Naive thymus-derived CD8-positive, alpha-beta T cell (primary cell): Measurements from ENCODE around the gene RAB6B. TPM values are rescaled to one million over a fixed set of nuclear protein-coding genes. Genes with fewer than 3 reads are reported as not detected.

Experiments used
- ATAC-seq, 2 donors: fragments of 150-1000 bp; cut with Tn5 transposase in 1 of 2; sonication (Bioruptor Pico), chemical (Tn5 transposase) in 1 of 2; 1 replicate in 1 of 2; 2 replicates in 1 of 2; pipeline ENCODE4 v1.10.0; 2021; ENCODE audit warnings: mild to moderate bottlenecking in 2 of 2, moderate library complexity in 2 of 2
- POLR2A ChIA-PET: fragments of 350-600 bp; sonication (Branson Sonifier 250); formaldehyde crosslinking; loops from one replicate; lab custom pipeline; 2021; ENCODE audit warnings: antibody characterized with exemption; lab: Charles Lee
- DNase-seq, 10 donors: peaks; one replicate each; pipeline versions ENCODE4 v3.0.0 to v3.0.0-alpha.2; 2020 to 2022
- H3K27ac Mint-ChIP-seq, 10 donors: one replicate each; pipeline ENCODE4 v1.8.0; 2020 to 2022; ENCODE audit warnings: mild to moderate bottlenecking in 10 of 10, mixed read lengths in 10 of 10, moderate library complexity in 4 of 10, inconsistent platforms in 1 of 10
- H3K27me3 Mint-ChIP-seq, 5 donors: one replicate each; pipeline ENCODE4 v1.8.0; 2021 to 2022; ENCODE audit warnings: mixed read lengths in 5 of 5
- H3K36me3 Mint-ChIP-seq, 3 donors: one replicate each; pipeline ENCODE4 v1.8.0; 2020 to 2022; ENCODE audit warnings: mixed read lengths in 3 of 3, mild to moderate bottlenecking in 2 of 3, inconsistent platforms in 1 of 3
- H3K4me1 Mint-ChIP-seq, 4 donors: one replicate each; pipeline ENCODE4 v1.8.0; 2021 to 2022; ENCODE audit warnings: mixed read lengths in 4 of 4
- H3K4me3 Mint-ChIP-seq, 10 donors: one replicate each; pipeline ENCODE4 v1.8.0; 2020 to 2022; ENCODE audit warnings: mild to moderate bottlenecking in 10 of 10, mixed read lengths in 10 of 10, moderate library complexity in 6 of 10, inconsistent platforms in 1 of 10
- H3K9me3 Mint-ChIP-seq, 9 donors: one replicate each; pipeline ENCODE4 v1.8.0; 2020 to 2022; ENCODE audit warnings: mixed read lengths in 9 of 9, mild to moderate bottlenecking in 3 of 9, inconsistent platforms in 1 of 9, moderate library complexity in 1 of 9
- polyA plus RNA-seq, 3 donors: library from polyadenylated mRNA; unstranded; fragments of 300-500 nt; fragmentation: Illumina TruSeq; gene quantifications; one replicate each; pipeline ENCODE4 v1.2.3, GENCODE V29; 2021
- total RNA-seq, 8 experiments: library from RNA in 2 of 8; stranded (reverse) in 2 of 8; gene quantifications; one replicate each; pipeline ENCODE4 v1.2.3 and lab custom pipeline; 2021 to 2026

RAB6B gene
- total and polyA plus RNA-seq, 5 experiments from 2014 or later, result 0.25 to 0.38 (median 0.28) TPM; not detected in 2

- H3K27ac Mint-ChIP-seq, result no peak overlapping the region
- H3K27me3 Mint-ChIP-seq, result peaks cover 0 to 8% (median 0%) of the 10 kb centered on the region in 5 donors
- DNase-seq (no peak), ATAC-seq (no peak)
- H3K9me3 Mint-ChIP-seq, result no peaks in the 10 kb centered on the region
- H3K4me3 Mint-ChIP-seq, result no peak overlapping the region
- no peaks in the 10 kb centered on the region for H3K4me1 Mint-ChIP-seq
- POLR2A ChIA-PET, result no interaction called here
- H3K36me3 Mint-ChIP-seq, result no peaks in the 10 kb centered on the region
Observed at GRCh38 chr3:133935843-133936769, 40.4 kb upstream of the RAB6B start.

DNA sequence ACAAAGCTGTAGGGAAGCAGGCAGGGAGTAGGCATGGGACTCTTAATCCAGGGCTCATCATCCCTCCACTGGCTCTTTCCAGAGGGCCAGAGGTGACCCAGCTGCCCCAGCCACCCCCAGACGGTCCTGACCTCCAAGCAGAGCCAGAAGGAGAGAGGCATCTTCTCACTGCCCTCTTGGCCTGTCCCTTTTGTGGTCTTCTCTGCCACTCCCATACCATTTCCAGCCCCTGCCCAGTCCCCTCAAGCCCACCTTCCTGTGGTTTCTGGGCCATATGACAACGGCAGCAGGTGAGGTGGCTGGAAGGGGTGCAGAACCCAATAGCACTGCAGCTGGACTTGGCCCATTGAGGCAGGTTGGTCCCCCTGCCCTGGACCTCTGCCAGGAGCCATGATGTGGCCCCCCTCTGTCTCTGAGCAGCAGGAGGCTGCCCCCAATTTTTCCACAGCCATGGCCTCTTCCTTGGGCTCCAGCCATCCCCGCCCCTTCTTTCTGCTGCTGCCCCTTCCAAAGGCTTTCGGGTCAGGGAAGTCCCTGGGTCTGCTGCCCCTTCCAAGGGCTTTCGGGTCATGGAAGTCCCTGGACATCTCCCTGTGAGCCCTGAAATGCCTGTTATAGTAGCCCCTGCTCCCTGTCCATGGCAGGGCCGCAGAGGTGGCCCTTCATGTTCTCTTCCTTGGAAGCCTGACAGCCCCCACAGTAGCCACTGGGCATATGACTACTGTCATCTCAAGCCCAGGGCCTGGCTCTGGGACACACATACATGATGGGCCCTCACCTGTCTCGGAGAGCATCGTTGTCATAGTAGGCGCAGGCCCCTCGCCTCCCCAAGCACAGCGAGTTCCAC is 39.5 kb upstream of the RAB6B start:
- Mint-ChIP-seq H3K27me3 (peaks cover 0 to 8% (median 0%) of the 10 kb centered on the region in 5 donors), H3K36me3 (no peaks in the 10 kb centered on the region), H3K4me1 (no peaks in the 10 kb centered on the region), H3K27ac (no peak overlapping the region), H3K9me3 (no peaks in the 10 kb centered on the region), H3K4me3 (no peak overlapping the region)
- ATAC-seq (no peak), DNase-seq (no peak)
- POLR2A ChIA-PET, result no interaction called here

DNA sequence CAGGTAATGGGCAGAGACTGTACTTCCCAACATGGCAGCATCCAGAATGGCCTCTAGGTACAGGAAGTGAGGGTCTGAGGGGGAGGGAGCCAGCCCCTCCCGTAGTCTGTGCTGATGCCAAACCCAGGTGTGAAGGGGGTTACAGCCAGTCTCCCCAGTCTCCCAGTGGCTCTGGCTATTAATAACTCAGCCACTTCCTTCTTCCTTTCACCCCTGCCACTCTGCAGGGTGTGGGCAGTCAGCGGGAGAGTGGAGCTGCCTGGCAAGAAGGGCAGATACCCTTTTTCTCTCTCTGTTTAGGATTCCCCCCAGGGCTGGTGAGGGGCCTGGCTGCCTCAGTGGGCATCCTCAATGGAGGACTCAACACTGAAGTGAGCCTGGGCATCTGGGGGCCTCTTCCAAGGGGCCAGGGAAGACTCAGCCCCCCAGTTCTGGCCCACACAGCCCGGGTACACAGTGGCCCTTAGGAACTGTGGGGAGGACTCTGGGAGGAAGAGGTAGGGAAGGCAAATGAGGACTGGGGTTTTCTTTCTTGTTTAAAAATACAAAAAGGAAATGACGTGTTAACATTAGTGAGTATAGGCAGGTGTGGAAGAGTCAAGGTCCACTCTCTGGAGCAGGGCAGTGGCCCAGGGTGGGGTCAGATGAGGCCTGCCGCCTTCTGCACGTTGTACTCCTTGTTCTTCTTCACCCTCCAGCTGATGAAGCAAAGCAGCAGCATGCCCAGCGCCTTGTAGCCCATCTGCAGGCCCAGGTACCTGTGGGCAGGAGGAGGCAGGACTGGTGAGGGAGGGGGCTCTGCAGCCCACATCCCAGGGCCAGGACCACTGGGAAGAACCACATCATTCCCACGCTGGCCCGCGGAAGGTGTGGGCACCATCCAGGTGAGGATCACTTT is 38.6 kb upstream of the RAB6B start:
- DNase-seq (no peak), ATAC-seq (no peak)
- Mint-ChIP-seq H3K4me1 (no peaks in the 10 kb centered on the region), H3K4me3 (no peak overlapping the region), H3K27me3 (peaks cover 0 to 8% (median 0%) of the 10 kb centered on the region in 5 donors), H3K27ac (no peak overlapping the region), H3K9me3 (no peaks in the 10 kb centered on the region), H3K36me3 (no peaks in the 10 kb centered on the region)
- POLR2A ChIA-PET, result no interaction called here

DNA sequence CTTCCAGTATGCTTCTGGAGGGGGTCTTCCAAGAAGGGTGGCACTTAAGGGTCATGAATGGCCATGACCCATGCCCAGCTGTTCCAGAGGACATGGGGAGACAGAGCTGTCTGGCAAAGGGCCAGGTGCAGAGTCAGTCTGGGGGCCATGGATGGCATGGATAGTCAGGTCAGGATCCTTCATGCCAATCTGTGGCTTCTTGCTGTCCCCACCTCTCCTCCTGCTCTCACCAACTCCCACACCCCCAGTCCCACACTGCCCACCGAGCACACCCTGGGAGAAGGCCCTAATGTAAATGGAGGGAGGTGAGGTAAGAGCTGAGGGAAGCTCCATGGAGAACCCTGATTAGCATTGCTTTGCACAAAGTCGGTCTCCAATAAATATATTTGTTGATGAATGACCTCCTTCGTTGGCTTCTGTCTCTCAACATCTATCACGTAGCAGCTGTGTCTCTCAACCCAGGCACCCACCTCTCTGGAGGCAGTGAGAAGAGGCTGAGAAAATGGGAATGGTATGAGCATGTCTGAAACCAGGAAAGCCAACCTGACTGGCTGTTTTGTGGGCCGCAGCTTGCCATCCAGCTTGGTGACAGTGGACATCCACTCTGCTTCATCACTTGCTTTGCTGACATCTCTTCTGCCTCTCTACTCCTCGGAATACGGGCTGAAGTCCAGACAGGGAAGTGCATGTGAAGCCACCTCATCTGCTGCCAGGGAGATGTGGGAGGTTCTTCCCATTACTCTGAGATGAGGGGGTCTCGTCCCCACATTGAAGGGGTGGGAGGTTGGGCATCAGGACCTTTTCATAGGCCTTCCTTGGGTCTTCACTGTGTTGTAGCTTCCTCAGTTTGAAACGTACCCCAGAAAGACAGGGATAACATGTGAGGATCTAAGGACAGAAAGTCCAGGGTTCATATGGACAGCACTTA is 37.7 kb upstream of the RAB6B start:
- no peaks in the 10 kb centered on the region for H3K36me3 Mint-ChIP-seq
- ATAC-seq (no peak), DNase-seq (no peak)
- POLR2A ChIA-PET, result no interaction called here
- no peak overlapping the region for H3K4me3 Mint-ChIP-seq
- H3K27me3 Mint-ChIP-seq, result peaks cover 0 to 8% (median 2%) of the 10 kb centered on the region in 5 donors
- no peaks in the 10 kb centered on the region for H3K9me3 Mint-ChIP-seq
- H3K4me1 Mint-ChIP-seq, result no peaks in the 10 kb centered on the region
- no peak overlapping the region for H3K27ac Mint-ChIP-seq

GRCh38 chr3:133932009-133932408 is 36.3 kb upstream of the RAB6B start:
- DNase-seq, result no peak

DNA sequence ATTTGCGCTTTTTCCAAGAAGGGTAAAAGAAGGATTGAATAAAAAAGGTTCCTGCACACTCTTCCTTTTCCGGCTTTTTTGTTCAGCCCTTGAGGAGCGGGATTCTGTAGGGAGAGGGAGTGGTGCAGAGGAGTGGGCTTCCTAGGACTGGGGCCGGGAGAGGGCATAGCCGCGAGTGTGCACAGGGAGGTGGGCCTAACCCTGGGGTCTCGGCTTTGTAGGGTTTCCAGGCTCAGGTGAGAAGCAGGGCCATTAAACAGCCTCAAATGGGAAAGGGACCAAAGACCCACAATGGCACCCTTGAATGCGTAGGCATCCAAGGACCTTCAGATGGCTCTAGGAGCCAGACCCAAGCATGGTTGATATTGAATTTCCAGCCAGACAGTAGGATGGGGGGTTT is 35.4 kb upstream of the RAB6B start:
- POLR2A ChIA-PET, result no interaction called here
- Mint-ChIP-seq H3K27ac (no peak overlapping the region), H3K4me3 (no peak overlapping the region), H3K4me1 (peaks cover 6 to 11% (median 9%) of the 10 kb centered on the region in 4 donors), H3K36me3 (no peaks in the 10 kb centered on the region), H3K27me3 (peaks cover 0 to 11% (median 6%) of the 10 kb centered on the region in 5 donors), H3K9me3 (no peaks in the 10 kb centered on the region)
- ATAC-seq (no peak), DNase-seq (no peak)

More at GRCh38 chr3:133932009-133932408, 36.3 kb upstream of the RAB6B start:
- POLR2A ChIA-PET, result no interaction called here
- Mint-ChIP-seq H3K4me3 (no peak overlapping the region), H3K27ac (peak overlapping the region in 1 of 10 donors; percentile 13), H3K36me3 (no peaks in the 10 kb centered on the region), H3K4me1 (peaks cover 4 to 8% (median 6%) of the 10 kb centered on the region in 4 donors), H3K27me3 (peaks cover 0 to 6% (median 5%) of the 10 kb centered on the region in 5 donors), H3K9me3 (no peaks in the 10 kb centered on the region)
- ATAC-seq, result no peak

DNA sequence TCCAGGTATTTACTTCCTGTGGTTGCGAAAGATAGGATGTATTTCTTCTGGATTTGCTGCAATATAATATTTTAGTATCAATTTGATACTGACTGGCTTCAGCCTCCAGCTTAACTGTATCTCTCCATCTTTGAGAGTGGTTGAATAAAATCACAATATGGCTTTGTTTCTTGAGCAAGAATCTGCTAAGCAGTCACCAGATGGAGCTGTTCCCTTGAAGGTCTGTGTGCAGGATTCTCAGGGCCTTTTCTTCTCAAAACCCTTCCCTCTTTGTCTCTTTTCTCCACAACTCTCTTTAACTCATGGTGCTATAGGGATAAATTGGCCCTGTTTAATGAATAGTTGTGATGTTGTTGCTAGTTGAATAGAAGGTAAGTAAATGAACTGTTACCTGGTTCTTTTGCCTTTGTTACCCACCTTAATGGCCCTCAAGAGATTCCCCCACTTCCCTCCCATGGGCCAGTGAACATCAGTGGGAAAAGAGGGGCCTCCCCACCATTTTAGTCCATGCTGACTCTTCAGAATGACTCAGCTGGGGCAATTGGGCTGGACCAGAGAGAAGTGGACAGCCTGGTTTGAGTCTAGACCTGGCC is 34.8 kb upstream of the RAB6B start:
- Mint-ChIP-seq H3K27ac (peak overlapping the region in 1 of 10 donors; percentile 29), H3K4me3 (no peak overlapping the region), H3K4me1 (peaks cover 6 to 11% (median 9%) of the 10 kb centered on the region in 4 donors), H3K36me3 (no peaks in the 10 kb centered on the region), H3K9me3 (no peaks in the 10 kb centered on the region), H3K27me3 (peaks cover 0 to 10% (median 6%) of the 10 kb centered on the region in 5 donors)
- POLR2A ChIA-PET, result no interaction called here
- ATAC-seq (no peak), DNase-seq (no peak)

DNA sequence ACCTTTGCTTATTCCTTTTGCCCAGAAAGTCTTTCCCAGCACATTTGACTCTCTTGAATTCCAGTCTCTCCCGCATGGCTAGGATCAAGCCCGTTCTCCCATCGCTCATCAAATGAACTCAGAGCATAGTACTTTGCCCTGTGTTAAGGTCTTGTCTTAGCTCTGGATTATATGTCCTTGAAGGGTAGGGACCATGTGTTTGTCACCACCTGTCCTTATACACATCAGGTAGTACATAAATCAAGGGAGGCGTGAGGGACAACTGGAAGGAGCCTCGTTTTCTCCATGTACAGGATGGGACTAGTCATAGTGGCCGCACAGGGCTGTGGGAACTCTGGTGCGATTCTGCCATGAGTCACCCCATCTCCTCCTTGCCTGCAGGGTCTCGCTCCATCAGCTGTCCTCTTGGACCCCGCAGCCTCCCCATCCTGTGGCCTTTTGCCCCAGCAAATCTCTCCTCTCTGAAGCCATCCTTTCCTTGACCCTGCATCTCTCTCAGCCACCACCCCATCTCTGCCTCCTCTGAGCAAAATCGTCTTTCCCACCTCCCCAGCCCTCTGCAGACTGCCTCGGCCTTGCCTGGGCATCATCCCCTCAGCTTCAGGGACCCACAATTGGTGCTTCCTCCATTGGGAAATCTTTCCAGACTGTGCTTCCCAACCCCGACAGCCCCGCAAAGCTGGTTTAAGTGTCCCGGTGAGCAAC is 33.4 kb upstream of the RAB6B start:
- peak overlapping the region in 1 of 10 donors; percentile 7 for H3K27ac Mint-ChIP-seq
- DNase-seq, result no peak
- H3K9me3 Mint-ChIP-seq, result no peaks in the 10 kb centered on the region
- H3K4me3 Mint-ChIP-seq, result peak overlapping the region in 7 of 10 donors; percentile 18 to 64 (median 31)
- H3K36me3 Mint-ChIP-seq, result no peaks in the 10 kb centered on the region
- peaks cover 0 to 10% (median 6%) of the 10 kb centered on the region in 5 donors for H3K27me3 Mint-ChIP-seq
- no peak for ATAC-seq
- H3K4me1 Mint-ChIP-seq, result peaks cover 6 to 11% (median 9%) of the 10 kb centered on the region in 4 donors
- POLR2A ChIA-PET, result no interaction called here

- POLR2A ChIA-PET, result no interaction called here
- ATAC-seq (no peak), DNase-seq (no peak)
- Mint-ChIP-seq H3K27me3 (peaks cover 0 to 10% (median 6%) of the 10 kb centered on the region in 5 donors), H3K27ac (peak overlapping the region in 3 of 10 donors; percentile 13 to 27 (median 14)), H3K36me3 (no peaks in the 10 kb centered on the region), H3K4me3 (peak overlapping the region; percentile 52 to 77 (median 72)), H3K4me1 (peaks cover 6 to 11% (median 9%) of the 10 kb centered on the region in 4 donors), H3K9me3 (no peaks in the 10 kb centered on the region)
Observed at GRCh38 chr3:133928136-133928893, 32.6 kb upstream of the RAB6B start.

DNA sequence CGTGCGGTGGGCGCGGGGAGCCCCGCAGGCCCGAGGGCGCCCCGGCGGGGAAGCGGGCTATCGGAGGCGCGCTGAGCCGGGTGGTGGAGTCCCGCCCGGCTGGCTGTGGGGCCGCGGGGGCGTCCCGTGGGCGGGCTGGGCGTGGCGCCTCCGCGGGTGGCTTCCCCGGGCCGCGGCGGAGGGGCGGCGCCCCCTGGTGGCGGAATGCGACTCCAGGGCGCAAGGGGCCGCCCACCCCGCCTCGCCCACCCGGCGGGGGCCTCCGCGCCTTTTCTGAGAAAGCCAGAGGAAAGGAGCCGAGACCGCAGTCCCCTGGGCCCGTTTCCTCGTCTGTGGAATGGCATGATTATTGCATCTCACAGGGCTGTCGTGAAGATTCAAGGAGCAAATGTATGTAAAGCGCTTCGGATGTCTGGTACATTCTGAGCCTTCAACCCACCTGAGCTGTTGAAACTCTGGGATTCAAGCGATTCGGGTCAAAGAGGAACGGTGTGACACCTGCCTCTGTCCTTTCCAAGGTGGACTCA is 31.9 kb upstream of the RAB6B start:
- peak; percentile 74 to 93 (median 84) for DNase-seq

More for the DNA sequence above, 31.9 kb upstream of the RAB6B start:
- H3K4me3 Mint-ChIP-seq, result peak overlapping the region; percentile 61 to 85 (median 76)
- H3K36me3 Mint-ChIP-seq, result no peaks in the 10 kb centered on the region
- no peaks in the 10 kb centered on the region for H3K9me3 Mint-ChIP-seq
- peak; percentile 96 to 99 for ATAC-seq
- peaks cover 0 to 10% (median 6%) of the 10 kb centered on the region in 5 donors for H3K27me3 Mint-ChIP-seq
- peak overlapping the region in 5 of 10 donors; percentile 13 to 66 (median 27) for H3K27ac Mint-ChIP-seq
- POLR2A ChIA-PET, result no interaction called here
- H3K4me1 Mint-ChIP-seq, result peaks cover 6 to 11% (median 9%) of the 10 kb centered on the region in 4 donors
